HL-60 (cell line): ENCODE results near the gene ATF6.

ENCODE experiments used
- DNase-seq, 2 experiments: peaks; one replicate each; pipeline ENCODE4 v3.0.0-alpha.2; 2010 to 2020; ENCODE audit warnings: low read depth in 1 of 2, low spot score in 1 of 2
- H3K27ac ChIP-seq: fragments of 250-450 bp; sonication (Bioruptor Pico); replicated peaks from 2 replicates; pipeline ENCODE4 v1.5.1; 2020; ENCODE audit warnings: mild to moderate bottlenecking, moderate library complexity
- H3K27me3 ChIP-seq: fragments of 250-450 bp; sonication (Bioruptor Pico); 2 replicates; pipeline ENCODE4 v1.5.1; 2021; ENCODE audit warnings: mild to moderate bottlenecking, moderate library complexity; ENCODE audit not compliant: insufficient read depth, poor library complexity, severe bottlenecking
- H3K4me3 ChIP-seq: replicated peaks from 2 replicates; pipeline ENCODE4 v1.5.1; 2011; ENCODE audit warnings: mild to moderate bottlenecking, control low read depth, low read length; ENCODE audit not compliant: insufficient read depth
- GABPA ChIP-seq: IDR thresholded peaks from 2 replicates; pipeline ENCODE4 v1.6.1; 2012; ENCODE audit warnings: low read depth
- POLR2AphosphoS5 ChIP-seq: IDR thresholded peaks from 2 replicates; pipeline ENCODE4 v1.6.1; 2012; ENCODE audit warnings: low read depth
- SPI1 ChIP-seq: IDR thresholded peaks from 2 replicates; pipeline ENCODE4 v1.6.1; 2012; ENCODE audit warnings: low read depth, mild to moderate bottlenecking, borderline replicate concordance
- TF ChIP-seq, protein P1 (sequence below): IDR thresholded peaks from one replicate; pipeline ENCODE4 v1.5.1; 2011; ENCODE audit warnings: low read length, control low read depth, inconsistent platforms; ENCODE audit not compliant: insufficient read depth
- TF ChIP-seq, protein P2 (sequence below): IDR thresholded peaks from 2 replicates; pipeline ENCODE4 v1.6.1; 2012; ENCODE audit warnings: low read depth; ENCODE audit not compliant: insufficient replicate concordance

The ATF6 gene

DNA sequence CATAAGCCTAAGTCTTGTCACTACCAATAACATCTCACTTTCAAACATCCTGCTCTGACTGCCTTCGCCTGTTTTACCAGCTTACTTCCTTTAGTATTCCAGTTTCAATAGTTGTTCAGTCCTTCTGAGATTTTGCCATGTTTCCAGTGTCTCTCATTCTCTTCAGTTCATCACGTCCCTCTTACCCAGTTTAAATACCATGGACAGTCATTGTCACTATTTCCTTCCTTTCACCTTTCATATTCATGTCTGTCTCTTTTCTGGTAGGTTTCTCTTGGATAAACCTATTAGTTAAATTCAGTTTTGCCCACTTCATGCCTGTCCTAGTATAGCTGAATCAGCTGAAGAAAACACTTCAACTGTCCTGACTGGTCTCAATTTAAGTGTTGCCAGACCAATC lies 5.9 kb downstream of the ATF6 start:
- no peak for DNase-seq
- no peak for TF ChIP-seq POLR2AphosphoS5
- TF ChIP-seq, protein P1, sequence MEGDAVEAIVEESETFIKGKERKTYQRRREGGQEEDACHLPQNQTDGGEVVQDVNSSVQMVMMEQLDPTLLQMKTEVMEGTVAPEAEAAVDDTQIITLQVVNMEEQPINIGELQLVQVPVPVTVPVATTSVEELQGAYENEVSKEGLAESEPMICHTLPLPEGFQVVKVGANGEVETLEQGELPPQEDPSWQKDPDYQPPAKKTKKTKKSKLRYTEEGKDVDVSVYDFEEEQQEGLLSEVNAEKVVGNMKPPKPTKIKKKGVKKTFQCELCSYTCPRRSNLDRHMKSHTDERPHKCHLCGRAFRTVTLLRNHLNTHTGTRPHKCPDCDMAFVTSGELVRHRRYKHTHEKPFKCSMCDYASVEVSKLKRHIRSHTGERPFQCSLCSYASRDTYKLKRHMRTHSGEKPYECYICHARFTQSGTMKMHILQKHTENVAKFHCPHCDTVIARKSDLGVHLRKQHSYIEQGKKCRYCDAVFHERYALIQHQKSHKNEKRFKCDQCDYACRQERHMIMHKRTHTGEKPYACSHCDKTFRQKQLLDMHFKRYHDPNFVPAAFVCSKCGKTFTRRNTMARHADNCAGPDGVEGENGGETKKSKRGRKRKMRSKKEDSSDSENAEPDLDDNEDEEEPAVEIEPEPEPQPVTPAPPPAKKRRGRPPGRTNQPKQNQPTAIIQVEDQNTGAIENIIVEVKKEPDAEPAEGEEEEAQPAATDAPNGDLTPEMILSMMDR: no peak
- TF ChIP-seq, protein P2, sequence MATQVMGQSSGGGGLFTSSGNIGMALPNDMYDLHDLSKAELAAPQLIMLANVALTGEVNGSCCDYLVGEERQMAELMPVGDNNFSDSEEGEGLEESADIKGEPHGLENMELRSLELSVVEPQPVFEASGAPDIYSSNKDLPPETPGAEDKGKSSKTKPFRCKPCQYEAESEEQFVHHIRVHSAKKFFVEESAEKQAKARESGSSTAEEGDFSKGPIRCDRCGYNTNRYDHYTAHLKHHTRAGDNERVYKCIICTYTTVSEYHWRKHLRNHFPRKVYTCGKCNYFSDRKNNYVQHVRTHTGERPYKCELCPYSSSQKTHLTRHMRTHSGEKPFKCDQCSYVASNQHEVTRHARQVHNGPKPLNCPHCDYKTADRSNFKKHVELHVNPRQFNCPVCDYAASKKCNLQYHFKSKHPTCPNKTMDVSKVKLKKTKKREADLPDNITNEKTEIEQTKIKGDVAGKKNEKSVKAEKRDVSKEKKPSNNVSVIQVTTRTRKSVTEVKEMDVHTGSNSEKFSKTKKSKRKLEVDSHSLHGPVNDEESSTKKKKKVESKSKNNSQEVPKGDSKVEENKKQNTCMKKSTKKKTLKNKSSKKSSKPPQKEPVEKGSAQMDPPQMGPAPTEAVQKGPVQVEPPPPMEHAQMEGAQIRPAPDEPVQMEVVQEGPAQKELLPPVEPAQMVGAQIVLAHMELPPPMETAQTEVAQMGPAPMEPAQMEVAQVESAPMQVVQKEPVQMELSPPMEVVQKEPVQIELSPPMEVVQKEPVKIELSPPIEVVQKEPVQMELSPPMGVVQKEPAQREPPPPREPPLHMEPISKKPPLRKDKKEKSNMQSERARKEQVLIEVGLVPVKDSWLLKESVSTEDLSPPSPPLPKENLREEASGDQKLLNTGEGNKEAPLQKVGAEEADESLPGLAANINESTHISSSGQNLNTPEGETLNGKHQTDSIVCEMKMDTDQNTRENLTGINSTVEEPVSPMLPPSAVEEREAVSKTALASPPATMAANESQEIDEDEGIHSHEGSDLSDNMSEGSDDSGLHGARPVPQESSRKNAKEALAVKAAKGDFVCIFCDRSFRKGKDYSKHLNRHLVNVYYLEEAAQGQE: peak; percentile 60
- no peak overlapping the region for H3K4me3 ChIP-seq
- no peaks in the 10 kb centered on the region for H3K27me3 ChIP-seq
- H3K27ac ChIP-seq: no peak overlapping the region

DNA sequence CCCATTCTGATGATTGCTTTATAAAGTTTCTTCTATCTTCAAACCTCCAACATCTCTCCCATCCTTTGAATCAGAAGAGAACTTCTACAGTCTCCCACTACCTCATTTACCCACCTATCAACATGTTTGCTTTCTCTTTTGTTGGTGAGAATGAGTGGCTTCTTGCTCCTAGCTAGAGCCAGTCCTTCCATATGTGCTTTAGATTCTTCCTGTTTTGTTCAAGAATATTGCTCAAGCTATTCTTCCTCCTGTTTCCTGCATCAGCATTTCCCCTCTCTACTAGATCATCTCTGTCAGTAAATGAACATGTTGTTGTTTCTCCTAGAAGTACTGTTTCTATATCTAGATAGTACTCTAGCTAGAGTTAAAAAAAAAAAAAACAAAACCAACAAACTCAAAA lies 6.3 kb downstream of the ATF6 start:
- DNase-seq: peak in 1 of 2 experiments; percentile 42
- TF ChIP-seq, protein P1: no peak
- TF ChIP-seq, protein P2: no peak
- TF ChIP-seq GABPA (no peak), POLR2AphosphoS5 (no peak), SPI1 (peak; percentile 68; the same call in 1 of the 2 replicates)
- Histone ChIP-seq H3K4me3 (no peak overlapping the region), H3K27ac (no peak overlapping the region), H3K27me3 (no peaks in the 10 kb centered on the region)

DNA sequence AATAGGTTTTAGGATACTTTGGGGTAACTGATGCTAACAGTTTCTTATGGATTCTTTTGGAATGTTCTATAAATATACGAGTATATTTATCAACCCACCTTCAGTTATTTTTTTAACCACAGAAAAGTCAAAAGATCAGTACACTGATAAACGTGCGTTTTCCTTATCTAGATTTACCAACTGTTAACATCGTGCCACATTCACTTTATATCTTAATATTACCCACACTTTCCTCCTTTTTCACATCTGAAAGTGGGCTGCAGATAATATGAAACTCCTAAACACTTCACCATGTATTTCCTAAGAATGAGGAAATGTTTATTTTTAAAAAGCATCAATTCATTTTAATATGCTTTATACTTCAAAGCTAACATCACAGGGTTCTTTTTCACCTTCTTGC lies 7.7 kb downstream of the ATF6 start:
- Histone ChIP-seq H3K4me3 (no peak overlapping the region), H3K27me3 (no peaks in the 10 kb centered on the region), H3K27ac (no peak overlapping the region)
- no peak for DNase-seq
- no peak for TF ChIP-seq POLR2AphosphoS5
- TF ChIP-seq, protein P1: no peak
- TF ChIP-seq GABPA: no peak
- no peak for TF ChIP-seq SPI1
- TF ChIP-seq, protein P2: no peak
